22Rv1 (cell line): ENCODE data around the gene EPPIN.

Source experiments
- CTCF ChIP-seq: fragments of 450-650 bp; IDR thresholded peaks from 2 replicates; pipeline ENCODE4 v1.5.1; 2017; ENCODE audit warnings: mild to moderate bottlenecking
- ZFX ChIP-seq: fragments of 450-650 bp; IDR thresholded peaks from 2 replicates; pipeline ENCODE4 v1.6.1; 2017; ENCODE audit warnings: antibody characterized with exemption, borderline replicate concordance

- TF ChIP-seq CTCF (no peak), ZFX (no peak)
Measured at GRCh38 chr20:45564760-45565276, 17.6 kb upstream of the EPPIN start.
